KMS-11 (cell line): ENCODE data around the gene ANKRD44.

Experiments used
- H2AFZ ChIP-seq: fragments of 200-600 bp; sonication (generic); 2 replicates; pipeline ENCODE4 v1.6.1; 2016; ENCODE audit warnings: antibody characterized with exemption, mixed run types, low read depth
- H3K27ac ChIP-seq: fragments of 200-600 bp; sonication (generic); 2 replicates; pipeline ENCODE4 v1.6.1; 2016; ENCODE audit warnings: mild to moderate bottlenecking, mixed run types
- H3K27me3 ChIP-seq: fragments of 200-600 bp; sonication (generic); 2 replicates; pipeline ENCODE4 v1.6.1; 2017; ENCODE audit warnings: mild to moderate bottlenecking, low read depth, mixed run types, moderate library complexity; ENCODE audit not compliant: insufficient read depth
- H3K36me3 ChIP-seq: fragments of 200-600 bp; sonication (generic); 2 replicates; pipeline ENCODE4 v1.6.1; 2017; ENCODE audit warnings: mild to moderate bottlenecking, mixed run types; ENCODE audit not compliant: insufficient read depth
- H3K4me1 ChIP-seq: fragments of 200-600 bp; sonication (generic); 2 replicates; pipeline ENCODE4 v1.6.1; 2016; ENCODE audit warnings: mild to moderate bottlenecking, low read depth, mixed run types; ENCODE audit not compliant: poor library complexity, severe bottlenecking
- H3K4me2 ChIP-seq: fragments of 200-600 bp; sonication (generic); 2 replicates; pipeline ENCODE4 v1.7.0; 2016; ENCODE audit warnings: mild to moderate bottlenecking, mixed run types
- H3K4me3 ChIP-seq: fragments of 200-600 bp; sonication (generic); IDR thresholded peaks from 2 replicates; pipeline ENCODE4 v1.6.1; 2017; ENCODE audit warnings: low read depth, low read length, mixed read lengths; ENCODE audit not compliant: insufficient read depth
- H3K79me2 ChIP-seq: fragments of 200-600 bp; sonication (generic); 2 replicates; pipeline ENCODE4 v1.6.1; 2016; ENCODE audit warnings: low read depth, mixed run types; ENCODE audit not compliant: insufficient read depth
- H3K9ac ChIP-seq: fragments of 200-600 bp; sonication (generic); 2 replicates; pipeline ENCODE4 v1.6.1; 2016; ENCODE audit warnings: mild to moderate bottlenecking, mixed run types
- H4K20me1 ChIP-seq: fragments of 200-600 bp; sonication (generic); 2 replicates; pipeline ENCODE4 v1.6.1; 2016; ENCODE audit warnings: mild to moderate bottlenecking, mixed run types; ENCODE audit not compliant: insufficient read depth
- TF ChIP-seq, protein P1 (sequence below): fragments of 200-600 bp; sonication (generic); conservative IDR thresholded peaks from 2 replicates; pipeline ENCODE4 v1.6.1; 2017; ENCODE audit warnings: low read depth, mild to moderate bottlenecking, antibody characterized with exemption, low read length, moderate library complexity, mixed read lengths

Gene ANKRD44

DNA sequence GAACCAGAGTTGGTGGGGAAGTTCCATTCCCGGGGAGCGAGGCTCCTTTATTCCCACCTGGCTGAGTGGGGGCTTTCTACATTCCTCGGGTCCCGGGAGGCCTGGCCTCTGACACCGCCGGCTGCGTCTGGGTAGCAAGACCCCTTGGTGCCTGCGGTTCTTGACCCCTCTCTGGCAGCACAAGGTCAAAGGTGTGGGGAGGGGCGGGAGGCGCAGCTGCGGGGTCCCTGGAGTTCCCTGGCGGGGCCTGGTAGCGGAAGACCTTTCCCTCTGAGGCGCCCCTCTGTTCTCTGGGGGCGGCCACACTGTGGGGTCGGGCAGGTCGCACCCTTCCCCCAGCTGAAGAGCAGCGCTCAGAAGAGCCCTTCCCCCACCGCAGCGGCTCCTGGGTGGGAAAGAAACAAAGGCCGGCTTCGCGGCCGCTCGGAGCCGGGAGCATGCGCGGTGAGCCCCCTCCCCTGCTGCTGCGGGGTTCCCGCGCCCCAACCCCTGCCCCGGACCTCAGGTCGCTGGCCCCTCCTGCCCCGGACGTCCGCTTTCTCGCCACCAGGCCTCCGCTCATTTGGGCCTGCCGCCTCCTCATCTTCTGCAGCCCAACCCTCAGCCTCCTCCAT is 146.3 kb downstream of the ANKRD44 start:
- Histone ChIP-seq H2AFZ (no peak overlapping the region), H3K4me1 (no peaks in the 10 kb centered on the region), H4K20me1 (no peaks in the 10 kb centered on the region), H3K4me2 (no peak overlapping the region), H3K79me2 (no peaks in the 10 kb centered on the region), H3K27me3 (no peaks in the 10 kb centered on the region), H3K9ac (no peak overlapping the region), H3K4me3 (no peak overlapping the region), H3K27ac (no peak overlapping the region), H3K36me3 (no peaks in the 10 kb centered on the region)
- TF ChIP-seq, protein P1, sequence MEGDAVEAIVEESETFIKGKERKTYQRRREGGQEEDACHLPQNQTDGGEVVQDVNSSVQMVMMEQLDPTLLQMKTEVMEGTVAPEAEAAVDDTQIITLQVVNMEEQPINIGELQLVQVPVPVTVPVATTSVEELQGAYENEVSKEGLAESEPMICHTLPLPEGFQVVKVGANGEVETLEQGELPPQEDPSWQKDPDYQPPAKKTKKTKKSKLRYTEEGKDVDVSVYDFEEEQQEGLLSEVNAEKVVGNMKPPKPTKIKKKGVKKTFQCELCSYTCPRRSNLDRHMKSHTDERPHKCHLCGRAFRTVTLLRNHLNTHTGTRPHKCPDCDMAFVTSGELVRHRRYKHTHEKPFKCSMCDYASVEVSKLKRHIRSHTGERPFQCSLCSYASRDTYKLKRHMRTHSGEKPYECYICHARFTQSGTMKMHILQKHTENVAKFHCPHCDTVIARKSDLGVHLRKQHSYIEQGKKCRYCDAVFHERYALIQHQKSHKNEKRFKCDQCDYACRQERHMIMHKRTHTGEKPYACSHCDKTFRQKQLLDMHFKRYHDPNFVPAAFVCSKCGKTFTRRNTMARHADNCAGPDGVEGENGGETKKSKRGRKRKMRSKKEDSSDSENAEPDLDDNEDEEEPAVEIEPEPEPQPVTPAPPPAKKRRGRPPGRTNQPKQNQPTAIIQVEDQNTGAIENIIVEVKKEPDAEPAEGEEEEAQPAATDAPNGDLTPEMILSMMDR, result no peak

DNA sequence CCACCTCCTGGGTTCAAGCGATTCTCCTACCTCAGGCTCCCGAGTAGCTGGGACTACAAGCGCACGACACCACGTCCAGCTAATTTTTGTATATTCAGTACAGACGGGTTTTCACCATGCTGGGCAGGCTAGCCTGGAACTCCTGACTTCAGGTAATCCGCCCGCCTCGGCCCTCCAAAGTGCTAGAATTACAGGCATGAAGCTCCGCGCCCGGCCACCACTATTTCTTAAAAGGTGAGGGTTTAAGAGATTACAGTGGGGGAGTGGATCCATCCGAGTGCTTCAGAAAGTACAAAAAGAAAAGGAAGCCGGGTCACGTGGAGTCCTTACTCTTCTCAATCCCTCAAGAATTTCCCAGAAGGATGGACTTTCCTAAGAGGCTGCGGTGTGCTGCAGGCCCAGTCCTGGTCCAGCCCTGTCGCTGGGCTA is 146.9 kb downstream of the ANKRD44 start:
- H3K36me3 ChIP-seq, result no peaks in the 10 kb centered on the region
- no peaks in the 10 kb centered on the region for H3K27me3 ChIP-seq
- no peaks in the 10 kb centered on the region for H3K4me1 ChIP-seq
- H4K20me1 ChIP-seq, result no peaks in the 10 kb centered on the region
- TF ChIP-seq, protein P1, result no peak
- no peak overlapping the region for H2AFZ ChIP-seq
- no peaks in the 10 kb centered on the region for H3K79me2 ChIP-seq
- no peak overlapping the region for H3K4me2 ChIP-seq
- no peak overlapping the region for H3K4me3 ChIP-seq
- no peak overlapping the region for H3K9ac ChIP-seq
- H3K27ac ChIP-seq, result no peak overlapping the region

DNA sequence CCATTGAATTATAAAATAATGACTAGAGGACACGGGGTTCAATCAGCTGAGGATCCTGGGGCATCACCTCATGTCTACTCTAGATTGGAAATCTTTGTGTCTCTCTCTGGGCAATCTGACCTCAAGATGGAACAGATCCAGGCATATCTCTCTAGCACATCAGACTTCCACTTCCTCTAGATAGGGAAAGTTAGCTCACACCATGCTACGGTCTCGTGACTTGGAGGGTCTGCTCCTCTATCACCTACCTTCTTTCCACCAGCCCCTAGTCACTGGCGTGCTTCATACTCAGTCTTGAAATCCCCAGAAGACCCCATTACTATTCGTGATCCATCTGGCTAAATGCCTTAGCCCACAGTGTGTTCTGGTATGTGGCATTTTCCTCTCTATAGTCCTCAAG is 148.8 kb downstream of the ANKRD44 start:
- Histone ChIP-seq H3K27ac (no peak overlapping the region), H3K4me1 (no peaks in the 10 kb centered on the region), H3K4me3 (no peak overlapping the region), H4K20me1 (no peaks in the 10 kb centered on the region), H3K36me3 (no peaks in the 10 kb centered on the region), H3K4me2 (no peak overlapping the region), H2AFZ (no peak overlapping the region), H3K79me2 (no peaks in the 10 kb centered on the region), H3K9ac (no peak overlapping the region), H3K27me3 (no peaks in the 10 kb centered on the region)
- TF ChIP-seq, protein P1, result no peak

DNA sequence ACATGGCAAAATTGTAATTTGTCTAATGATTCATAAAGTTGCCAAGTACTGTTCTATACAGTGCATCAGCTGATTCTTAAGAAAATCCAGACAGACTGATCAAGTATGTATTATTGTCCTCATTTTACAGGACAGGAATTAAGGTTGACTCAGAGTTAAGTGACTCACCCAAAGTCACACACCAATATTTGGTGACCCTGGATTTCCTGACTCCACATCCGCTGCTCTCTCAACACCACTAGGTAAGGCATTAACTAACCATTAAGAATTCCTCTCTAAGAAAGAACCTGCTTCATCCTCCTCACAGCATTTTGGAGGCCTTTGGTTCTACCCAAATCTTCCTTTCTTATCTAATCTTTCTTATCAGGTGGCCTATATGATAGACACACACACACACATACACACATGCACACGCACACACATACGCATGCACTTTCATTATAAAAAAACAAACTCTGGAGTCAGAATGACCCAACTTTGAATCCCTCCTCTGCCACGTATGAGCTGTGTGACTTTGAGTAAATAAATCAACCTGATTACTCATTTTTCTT is 150.8 kb downstream of the ANKRD44 start:
- Histone ChIP-seq H3K4me3 (no peak overlapping the region), H3K4me2 (no peak overlapping the region), H3K36me3 (no peaks in the 10 kb centered on the region), H2AFZ (no peak overlapping the region), H3K4me1 (no peaks in the 10 kb centered on the region), H4K20me1 (no peaks in the 10 kb centered on the region), H3K27ac (no peak overlapping the region), H3K79me2 (no peaks in the 10 kb centered on the region), H3K9ac (no peak overlapping the region), H3K27me3 (no peaks in the 10 kb centered on the region)
- TF ChIP-seq, protein P1, result no peak
